ENCODE results near the gene ATP10A.

DNA sequence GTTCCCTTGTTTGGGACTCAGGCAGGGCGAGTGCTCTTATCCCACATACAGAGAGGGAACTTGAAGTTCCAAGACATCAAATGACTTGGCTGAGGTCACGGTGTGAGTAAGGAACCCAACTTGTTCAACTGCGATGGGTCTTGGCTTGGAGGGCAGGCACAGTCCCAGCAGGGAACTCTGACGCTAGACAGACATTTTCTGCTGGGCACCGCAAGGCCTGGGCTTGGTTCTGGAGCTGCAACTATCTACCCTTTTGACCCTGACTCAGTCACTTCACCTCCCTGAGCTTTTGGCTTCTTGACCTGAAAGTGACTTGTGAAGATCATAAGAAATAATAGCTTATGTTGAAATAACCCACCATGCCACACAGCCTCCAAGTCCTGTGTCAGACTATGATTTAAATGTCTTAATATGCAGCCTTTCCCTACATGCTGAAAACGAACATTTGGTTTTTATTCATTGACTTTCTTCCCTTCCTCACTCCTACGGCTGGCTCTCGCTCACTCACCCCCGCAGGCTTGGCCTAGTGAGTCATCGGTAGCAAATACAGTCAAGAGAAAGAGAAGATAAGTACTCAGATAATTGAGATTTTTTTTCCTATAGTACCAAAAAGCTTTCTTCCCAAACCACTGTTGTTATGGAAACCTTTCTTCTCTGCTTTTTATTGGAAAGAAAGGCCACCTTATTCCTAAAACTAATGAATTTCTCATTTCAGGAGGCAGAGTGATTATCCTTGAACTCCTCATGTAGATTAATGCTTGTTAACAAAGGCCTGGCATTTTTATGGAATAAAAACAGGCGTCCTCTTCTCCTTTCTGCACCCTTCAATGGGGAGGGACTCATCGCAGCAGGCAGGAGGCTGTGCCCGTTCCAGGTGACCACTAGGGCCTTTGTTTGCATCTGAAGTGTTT, 178.4 kb downstream of the ATP10A start:
- TF ChIP-seq POLR2AphosphoS5 (IDR thresholded peaks at IDR 0.05; ENCODE audit: low read depth, low read length), result no peak
- TF ChIP-seq POLR2A (IDR thresholded peaks at IDR 0.05; ENCODE audit: low read depth, low read length), result no peak
